ENCODE results near the gene NFYC. TPM values are rescaled to one million over a fixed set of nuclear protein-coding genes. Genes with fewer than 3 reads are reported as not detected.

The NFYC gene
- total and polyA plus RNA-seq, 2 experiments from 2014 or later: 23.7 to 28.3 TPM

GRCh38 chr1:40710581-40711315, 19.2 kb downstream of the NFYC start:
- Histone ChIP-seq H2AFZ (peak overlapping the region; percentile 82), H4K20me1 (ENCODE audit: insufficient read depth) (no peaks in the 10 kb centered on the region), H3K9me3 (ENCODE audit: low read depth) (no peaks in the 10 kb centered on the region), H3K36me3 (ENCODE audit: low read depth) (no peaks in the 10 kb centered on the region), H3K4me2 (ENCODE audit: unreplicated experiment) (peak overlapping the region; percentile 71), H3F3A (ENCODE audit: insufficient read depth) (peaks cover 31% of the 10 kb centered on the region), H3K27ac (peak overlapping the region; percentile 69), H3K79me2 (ENCODE audit: insufficient read depth) (peaks cover 94% of the 10 kb centered on the region), H3K9ac (peak overlapping the region; percentile 65), H3K9me2 (ENCODE audit: insufficient read depth) (no peaks in the 10 kb centered on the region), H3K4me1 (ENCODE audit: insufficient read depth) (peaks cover 40% of the 10 kb centered on the region), H3K4me3 (peak overlapping the region; percentile 75), H3K27me3 (replicated peaks; ENCODE audit: insufficient read depth) (no peaks in the 10 kb centered on the region)
- in situ Hi-C loops (cut with MboI): no loop called here
- no peak for TF ChIP-seq EZH2 (IDR thresholded peaks at IDR 0.05; ENCODE audit: insufficient read depth, poor library complexity, severe bottlenecking)
- TF ChIP-seq EZH2phosphoT487 (IDR thresholded peaks at IDR 0.05; ENCODE audit: insufficient read depth, low read depth): no peak
- WGBS, 2 experiments (ENCODE audit: low coverage in 1 of 2, low lambda C conversion rate in 2 of 2, missing lambda C conversion rate in 2 of 2): 12% methylated on average over 7 of the region's 7 CpGs
- DNase-seq: peak; percentile 40

- peaks cover 40% of the 10 kb centered on the region for H3K4me1 ChIP-seq (ENCODE audit: insufficient read depth)
Observed at GRCh38 chr1:40711465-40712404, 20.2 kb downstream of the NFYC start.

GRCh38 chr1:40712405-40712944, 21.0 kb downstream of the NFYC start:
- Histone ChIP-seq H3K4me3 (peak overlapping the region; percentile 75; the same call in 1 of the 2 replicates), H3K27me3 (replicated peaks; ENCODE audit: insufficient read depth) (no peaks in the 10 kb centered on the region), H4K20me1 (ENCODE audit: insufficient read depth) (no peaks in the 10 kb centered on the region), H3K9me2 (ENCODE audit: insufficient read depth) (no peaks in the 10 kb centered on the region), H3K9me3 (ENCODE audit: low read depth) (no peaks in the 10 kb centered on the region), H3F3A (ENCODE audit: insufficient read depth) (peaks cover 31% of the 10 kb centered on the region), H3K27ac (peak overlapping the region; percentile 69; the same call in 1 of the 2 replicates), H3K9ac (no peak overlapping the region), H2AFZ (no peak overlapping the region), H3K4me2 (ENCODE audit: unreplicated experiment) (peak overlapping the region; percentile 71), H3K79me2 (ENCODE audit: insufficient read depth) (peaks cover 94% of the 10 kb centered on the region), H3K36me3 (ENCODE audit: low read depth) (no peaks in the 10 kb centered on the region), H3K4me1 (ENCODE audit: insufficient read depth) (peaks cover 40% of the 10 kb centered on the region)
- in situ Hi-C loops (cut with MboI): no loop called here
- no peak for DNase-seq
- 80 to 86% methylated on average over 5 of the region's 5 CpGs for WGBS, 2 experiments (ENCODE audit: low coverage in 1 of 2, low lambda C conversion rate in 2 of 2, missing lambda C conversion rate in 2 of 2)
- TF ChIP-seq EZH2phosphoT487 (IDR thresholded peaks at IDR 0.05; ENCODE audit: insufficient read depth, low read depth) (no peak), EZH2 (IDR thresholded peaks at IDR 0.05; ENCODE audit: insufficient read depth, poor library complexity, severe bottlenecking) (no peak)

More at GRCh38 chr1:40711465-40712404, 20.2 kb downstream of the NFYC start:
- Histone ChIP-seq H3K9me2 (ENCODE audit: insufficient read depth) (no peaks in the 10 kb centered on the region), H3K4me2 (ENCODE audit: unreplicated experiment) (peak overlapping the region; percentile 71), H3K36me3 (ENCODE audit: low read depth) (no peaks in the 10 kb centered on the region), H3K27me3 (replicated peaks; ENCODE audit: insufficient read depth) (no peaks in the 10 kb centered on the region), H3K4me3 (peak overlapping the region; percentile 75), H3K27ac (peak overlapping the region; percentile 69), H4K20me1 (ENCODE audit: insufficient read depth) (no peaks in the 10 kb centered on the region), H3K9me3 (ENCODE audit: low read depth) (no peaks in the 10 kb centered on the region), H3K79me2 (ENCODE audit: insufficient read depth) (peaks cover 94% of the 10 kb centered on the region), H3K9ac (peak overlapping the region; percentile 65), H2AFZ (peak overlapping the region; percentile 82), H3F3A (ENCODE audit: insufficient read depth) (peaks cover 31% of the 10 kb centered on the region)
- in situ Hi-C loops (cut with MboI): no loop called here
- no peak for TF ChIP-seq EZH2 (IDR thresholded peaks at IDR 0.05; ENCODE audit: insufficient read depth, poor library complexity, severe bottlenecking)
- TF ChIP-seq EZH2phosphoT487 (IDR thresholded peaks at IDR 0.05; ENCODE audit: insufficient read depth, low read depth): no peak
- 10 to 15% methylated on average over 3 of the region's 3 CpGs for WGBS, 2 experiments (ENCODE audit: low coverage in 1 of 2, low lambda C conversion rate in 2 of 2, missing lambda C conversion rate in 2 of 2)
- peak; percentile 76 for DNase-seq

GRCh38 chr1:40712997-40713396, 21.5 kb downstream of the NFYC start:
- H3K9ac ChIP-seq: no peak overlapping the region
- no peaks in the 10 kb centered on the region for H4K20me1 ChIP-seq (ENCODE audit: insufficient read depth)
- H3F3A ChIP-seq (ENCODE audit: insufficient read depth): peaks cover 31% of the 10 kb centered on the region
- no peak overlapping the region for H2AFZ ChIP-seq
- in situ Hi-C loops (cut with MboI): no loop called here
- H3K4me3 ChIP-seq: no peak overlapping the region
- no peak overlapping the region for H3K27ac ChIP-seq
- no peak overlapping the region for H3K4me2 ChIP-seq (ENCODE audit: unreplicated experiment)
- no peaks in the 10 kb centered on the region for H3K9me2 ChIP-seq (ENCODE audit: insufficient read depth)
- DNase-seq: no peak
- no peaks in the 10 kb centered on the region for H3K9me3 ChIP-seq (ENCODE audit: low read depth)
- H3K36me3 ChIP-seq (ENCODE audit: low read depth): no peaks in the 10 kb centered on the region
- no peak for TF ChIP-seq EZH2 (IDR thresholded peaks at IDR 0.05; ENCODE audit: insufficient read depth, poor library complexity, severe bottlenecking)
- TF ChIP-seq EZH2phosphoT487 (IDR thresholded peaks at IDR 0.05; ENCODE audit: insufficient read depth, low read depth): no peak
- peaks cover 40% of the 10 kb centered on the region for H3K4me1 ChIP-seq (ENCODE audit: insufficient read depth)
- H3K79me2 ChIP-seq (ENCODE audit: insufficient read depth): peaks cover 94% of the 10 kb centered on the region
- no peaks in the 10 kb centered on the region for H3K27me3 ChIP-seq (replicated peaks; ENCODE audit: insufficient read depth)
